Transverse colon (tissue), 4 donors: ENCODE results near the gene ARHGEF7.

Source experiments
- CTCF ChIP-seq, 5 experiments: fragments of 200-600 bp in 3 of 5; fragments of 450-650 bp in 2 of 5; sonication (generic) in 3 of 5; IDR thresholded peaks; 1 replicate in 2 of 5; 2 replicates in 3 of 5; pipeline ENCODE4 v1.5.1; 2016 to 2017; ENCODE audit warnings: antibody characterized with exemption in 5 of 5, inconsistent platforms in 3 of 5, mild to moderate bottlenecking in 2 of 5, moderate library complexity in 1 of 5
- EP300 ChIP-seq: sonication (generic); formaldehyde crosslinking; IDR thresholded peaks from one replicate; pipeline ENCODE4 v1.6.1; 2017; ENCODE audit warnings: antibody characterized with exemption, low read depth
- POLR2A ChIP-seq: fragments of 450-650 bp; IDR thresholded peaks from one replicate; pipeline ENCODE4 v1.6.1; 2016; ENCODE audit warnings: antibody characterized with exemption, mild to moderate bottlenecking, moderate library complexity
- POLR2AphosphoS5 ChIP-seq, 3 donors: sonication (generic); formaldehyde crosslinking; IDR thresholded peaks; one replicate each; pipeline ENCODE4 v1.6.1; 2016; ENCODE audit warnings: antibody characterized with exemption in 3 of 3

- TF ChIP-seq CTCF (IDR thresholded peaks at IDR 0.05): no peak
- TF ChIP-seq POLR2AphosphoS5 (IDR thresholded peaks at IDR 0.05): no peak
- no peak for TF ChIP-seq POLR2A
- no peak for TF ChIP-seq EP300
Measured at GRCh38 chr13:111319998-111320911, 205.1 kb downstream of the ARHGEF7 start, which contains the start of gene TEX29.
